GM19372 (cell line): Measurements from ENCODE around the gene LCMT2.

Source experiments
- ATAC-seq: cut with Tn5 transposase; IDR thresholded peaks from one replicate; pipeline ENCODE4 v1.9.1; 2021; ENCODE audit warnings: mild to moderate bottlenecking, low read depth, moderate library complexity; ENCODE audit not compliant: unreplicated experiment

LCMT2 gene

GRCh38 chr15:43277231-43277823 is 53.0 kb downstream of the LCMT2 start:
- ATAC-seq: no peak

- no peak for ATAC-seq
These were observed 53.7 kb downstream of the LCMT2 start for GRCh38 chr15:43276563-43277200.

- ATAC-seq: no peak
These were observed 54.4 kb downstream of the LCMT2 start for GRCh38 chr15:43275740-43276562.

- ATAC-seq: no peak
These were observed 56.2 kb downstream of the LCMT2 start for GRCh38 chr15:43274136-43274535.
